Panc1 (cell line): ENCODE measurements around the gene PPM1L. TPM values are rescaled to one million over a fixed set of nuclear protein-coding genes. Genes with fewer than 3 reads are reported as not detected.

ENCODE experiments used
- ATAC-seq: fragments of 200-7000 bp; cut with Tn5 transposase; 2 replicates; pipeline ENCODE4 v1.9.1; 2020; ENCODE audit warnings: mild to moderate bottlenecking, moderate library complexity
- BruUV-seq: library from RNA; stranded (reverse); fragments of 400-500 nt; replicated peaks from 2 replicates; lab custom pipeline; 2021; lab: Mats Ljungman, UMichigan
- CTCF ChIA-PET: fragments of 300-600 bp; sonication (Branson Sonifier 250); formaldehyde crosslinking; loops from one replicate; lab custom pipeline; 2022; ENCODE audit warnings: antibody characterized with exemption; lab: Charles Lee
- POLR2A ChIA-PET: fragments of 300-600 bp; sonication (Branson Sonifier 250); formaldehyde crosslinking; loops from one replicate; lab custom pipeline; 2022; ENCODE audit warnings: antibody characterized with exemption; lab: Charles Lee
- DNase-seq: peaks from one replicate; pipeline ENCODE4 v3.0.0-alpha.2; 2010; ENCODE audit warnings: low read depth, low spot score
- H3K27ac ChIP-seq: 2 replicates; pipeline ENCODE4 v1.5.1; 2011; ENCODE audit warnings: mild to moderate bottlenecking, low read length, inconsistent platforms
- H3K27me3 ChIP-seq: fragments of 200-500 bp; sonication (Bioruptor generic); 2 replicates; pipeline ENCODE4 v1.6.0; 2014; ENCODE audit warnings: low read length, inconsistent platforms; ENCODE audit not compliant: control insufficient read depth, insufficient read depth
- H3K36me3 ChIP-seq: fragments of 200-500 bp; sonication (Bioruptor generic); 2 replicates; pipeline ENCODE4 v1.5.1; 2014; ENCODE audit warnings: inconsistent platforms, mild to moderate bottlenecking, low read length, moderate library complexity; ENCODE audit not compliant: control insufficient read depth, insufficient read depth
- H3K4me1 ChIP-seq: 2 replicates; pipeline ENCODE4 v1.5.1; 2011; ENCODE audit warnings: inconsistent platforms, mild to moderate bottlenecking, low read length, moderate library complexity; ENCODE audit not compliant: control insufficient read depth, insufficient read depth
- H3K4me3 ChIP-seq, 2 experiments: 2 replicates each; pipeline ENCODE4 v1.5.1; 2011 to 2012; ENCODE audit warnings: low read depth in 2 of 2, low read length in 2 of 2, mild to moderate bottlenecking in 2 of 2, inconsistent platforms in 1 of 2, moderate library complexity in 1 of 2
- H3K9me3 ChIP-seq: fragments of 200-500 bp; sonication (Bioruptor generic); 2 replicates; pipeline ENCODE4 v1.5.1; 2014; ENCODE audit warnings: low read depth, mild to moderate bottlenecking, inconsistent platforms, low read length, moderate library complexity; ENCODE audit not compliant: control insufficient read depth, insufficient read depth
- CTCF ChIP-seq: fragments of 450-650 bp; IDR thresholded peaks from 2 replicates; pipeline ENCODE4 v1.5.1; 2017; ENCODE audit warnings: mild to moderate bottlenecking
- POLR2AphosphoS5 ChIP-seq: IDR thresholded peaks from 2 replicates; pipeline ENCODE4 v1.6.1; 2012; ENCODE audit warnings: mild to moderate bottlenecking, low read depth, low read length, moderate library complexity
- REST ChIP-seq, 2 experiments: IDR thresholded peaks; 2 replicates each; pipeline ENCODE4 v1.6.1; 2011 to 2012; ENCODE audit warnings: low read depth in 2 of 2, control low read depth in 1 of 2, low read length in 1 of 2, mild to moderate bottlenecking in 1 of 2, moderate library complexity in 1 of 2; ENCODE audit not compliant: insufficient read depth in 1 of 2
- SIN3A ChIP-seq: IDR thresholded peaks from 2 replicates; pipeline ENCODE4 v1.6.1; 2012; ENCODE audit warnings: low read depth, mild to moderate bottlenecking, low read length, moderate library complexity, borderline replicate concordance; ENCODE audit not compliant: insufficient read depth
- TCF7L2 ChIP-seq: IDR thresholded peaks from 2 replicates; pipeline ENCODE4 v1.6.1; 2011; ENCODE audit warnings: mild to moderate bottlenecking, low read depth, low read length, inconsistent platforms
- in situ Hi-C: cut with HindIII; loops from 2 replicates; pipeline ENCODE4 v1.10.0; 2016; ENCODE audit warnings: low sequenced_read_pairs, low pct_unique_long_range_greater_than_20kb
- intact Hi-C: fragments of 100-400 bp; cut with micrococcal nuclease; formaldehyde crosslinking; loops from one replicate; pipeline ENCODE4 v1.10.0; 2022; ENCODE audit not compliant: unreplicated experiment
- total RNA-seq: library from RNA; stranded (reverse); gene quantifications from one replicate; pipeline ENCODE4 v1.2.1, GENCODE V29; 2021; ENCODE audit not compliant: unreplicated experiment

PPM1L gene
- total RNA-seq, 1 experiment from 2014 or later: 23.8 TPM

- POLR2A ChIA-PET: no interaction called here
- Histone ChIP-seq H3K27ac (no peak overlapping the region), H3K27me3 (no peaks in the 10 kb centered on the region), H3K9me3 (no peaks in the 10 kb centered on the region), H3K4me3 (no peak overlapping the region), H3K36me3 (no peaks in the 10 kb centered on the region), H3K4me1 (peaks cover 19% of the 10 kb centered on the region; the same call in 1 of the 2 replicates)
- no peak for DNase-seq
- CTCF ChIA-PET: no interaction called here
- no TSS peak for BruUV-seq
- in situ Hi-C loops (no loop called here), intact Hi-C loops (no loop called here)
- no peak for ATAC-seq
- TF ChIP-seq POLR2AphosphoS5: no peak
- TF ChIP-seq SIN3A: no peak
- no peak for TF ChIP-seq REST (IDR thresholded peaks at IDR 0.05; ENCODE audit: insufficient read depth in 1 of 2, low read depth in 2 of 2, low read length in 1 of 2)
- TF ChIP-seq TCF7L2: no peak
Measured at GRCh38 chr3:160810362-160811236, 54.6 kb downstream of the PPM1L start.

- CTCF ChIA-PET: no interaction called here
- no peak overlapping the region for H3K4me3 ChIP-seq
Measured at GRCh38 chr3:160811237-160811548, 55.2 kb downstream of the PPM1L start.

More at GRCh38 chr3:160811237-160811548, 55.2 kb downstream of the PPM1L start:
- in situ Hi-C loops: no loop called here
- POLR2A ChIA-PET: no interaction called here
- Histone ChIP-seq H3K4me1 (peaks cover 19% of the 10 kb centered on the region; the same call in 1 of the 2 replicates), H3K36me3 (no peaks in the 10 kb centered on the region), H3K27me3 (no peaks in the 10 kb centered on the region), H3K27ac (no peak overlapping the region), H3K9me3 (no peaks in the 10 kb centered on the region)
- BruUV-seq: no TSS peak
- intact Hi-C loops: no loop called here
- no peak for ATAC-seq
- TF ChIP-seq SIN3A (no peak), POLR2AphosphoS5 (no peak), CTCF (no peak), TCF7L2 (no peak), REST (IDR thresholded peaks at IDR 0.05; ENCODE audit: insufficient read depth in 1 of 2, low read depth in 2 of 2, low read length in 1 of 2) (no peak)
- no peak for DNase-seq
